Upper lobe of left lung (tissue), 4 donors: ENCODE results near the gene RGS9.

Experiments used
- POLR2A ChIP-seq, 4 donors: fragments of 450-650 bp; IDR thresholded peaks; one replicate each; pipeline ENCODE4 v1.5.1; 2016 to 2017; ENCODE audit warnings: antibody characterized with exemption in 4 of 4, mild to moderate bottlenecking in 2 of 4
- POLR2AphosphoS5 ChIP-seq, 2 donors: sonication (generic); formaldehyde crosslinking; IDR thresholded peaks; one replicate each; pipeline ENCODE4 v1.5.1; 2017; ENCODE audit warnings: antibody characterized with exemption in 2 of 2

GRCh38 chr17:65092262-65092661 lies 44.9 kb upstream of the RGS9 start:
- no peak for TF ChIP-seq POLR2A (IDR thresholded peaks at IDR 0.05)
- no peak for TF ChIP-seq POLR2AphosphoS5 (IDR thresholded peaks at IDR 0.05)
